Lower leg skin (tissue), 3 donors: ENCODE results near the gene ASCL1.

ENCODE experiments used
- POLR2A ChIP-seq, 2 donors: fragments of 450-650 bp; IDR thresholded peaks; one replicate each; pipeline ENCODE4 v1.6.1; 2016 to 2017; ENCODE audit warnings: antibody characterized with exemption in 2 of 2, mild to moderate bottlenecking in 1 of 2, moderate library complexity in 1 of 2
- TF ChIP-seq, protein P1 (sequence below), 3 donors: fragments of 450-650 bp; IDR thresholded peaks; one replicate each; pipeline ENCODE4 v1.5.1; 2016; ENCODE audit warnings: antibody characterized with exemption in 3 of 3, mild to moderate bottlenecking in 3 of 3, moderate library complexity in 2 of 3

GRCh38 chr12:102990419-102990818 lies 32.9 kb downstream of the ASCL1 start:
- TF ChIP-seq, protein P1, sequence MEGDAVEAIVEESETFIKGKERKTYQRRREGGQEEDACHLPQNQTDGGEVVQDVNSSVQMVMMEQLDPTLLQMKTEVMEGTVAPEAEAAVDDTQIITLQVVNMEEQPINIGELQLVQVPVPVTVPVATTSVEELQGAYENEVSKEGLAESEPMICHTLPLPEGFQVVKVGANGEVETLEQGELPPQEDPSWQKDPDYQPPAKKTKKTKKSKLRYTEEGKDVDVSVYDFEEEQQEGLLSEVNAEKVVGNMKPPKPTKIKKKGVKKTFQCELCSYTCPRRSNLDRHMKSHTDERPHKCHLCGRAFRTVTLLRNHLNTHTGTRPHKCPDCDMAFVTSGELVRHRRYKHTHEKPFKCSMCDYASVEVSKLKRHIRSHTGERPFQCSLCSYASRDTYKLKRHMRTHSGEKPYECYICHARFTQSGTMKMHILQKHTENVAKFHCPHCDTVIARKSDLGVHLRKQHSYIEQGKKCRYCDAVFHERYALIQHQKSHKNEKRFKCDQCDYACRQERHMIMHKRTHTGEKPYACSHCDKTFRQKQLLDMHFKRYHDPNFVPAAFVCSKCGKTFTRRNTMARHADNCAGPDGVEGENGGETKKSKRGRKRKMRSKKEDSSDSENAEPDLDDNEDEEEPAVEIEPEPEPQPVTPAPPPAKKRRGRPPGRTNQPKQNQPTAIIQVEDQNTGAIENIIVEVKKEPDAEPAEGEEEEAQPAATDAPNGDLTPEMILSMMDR (IDR thresholded peaks at IDR 0.05): no peak
- TF ChIP-seq POLR2A (IDR thresholded peaks at IDR 0.05): no peak
